Astrocyte of the cerebellum (primary cell): ENCODE data around the gene CAGE1.

Experiments
- DNase-seq: peaks from one replicate; pipeline ENCODE4 v3.0.0-alpha.2; 2011; ENCODE audit warnings: low read depth
- H3K4me3 ChIP-seq: 2 replicates; pipeline ENCODE4 v1.5.1; 2011; ENCODE audit warnings: mild to moderate bottlenecking, low read depth, low read length, moderate library complexity
- CTCF ChIP-seq: IDR thresholded peaks from 2 replicates; pipeline ENCODE4 v1.5.1; 2012; ENCODE audit warnings: low read length, low read depth, moderate library complexity, mild to moderate bottlenecking; ENCODE audit errors: missing control alignments
- in situ Hi-C: cut with HindIII; loops from 2 replicates; pipeline ENCODE4 v1.10.0; 2017; ENCODE audit warnings: low sequenced_read_pairs

The CAGE1 gene

GRCh38 chr6:7290079-7290478 lies 99.5 kb downstream of the CAGE1 start:
- no peak overlapping the region for H3K4me3 ChIP-seq
- DNase-seq, result no peak
- no peak for TF ChIP-seq CTCF
- in situ Hi-C loops, result no loop called here

GRCh38 chr6:7285416-7285815 lies 104.1 kb downstream of the CAGE1 start:
- in situ Hi-C loops, result no loop called here
- DNase-seq, result no peak
- H3K4me3 ChIP-seq, result no peak overlapping the region
- TF ChIP-seq CTCF, result no peak

GRCh38 chr6:7283676-7284075 lies 105.9 kb downstream of the CAGE1 start:
- in situ Hi-C loops, result no loop called here
- DNase-seq, result no peak
- H3K4me3 ChIP-seq, result no peak overlapping the region
- no peak for TF ChIP-seq CTCF

GRCh38 chr6:7282097-7282906 lies 107.2 kb downstream of the CAGE1 start:
- H3K4me3 ChIP-seq, result no peak overlapping the region
- TF ChIP-seq CTCF, result no peak
- in situ Hi-C loops, result no loop called here
- no peak for DNase-seq
